A549 (cell line): ENCODE measurements around the gene RACGAP1. TPM values are rescaled to one million over a fixed set of nuclear protein-coding genes. Genes with fewer than 3 reads are reported as not detected.

Source experiments
- ATAC-seq, 2 experiments: fragments of 200-7000 bp in 1 of 2; fragments of >200 bp in 1 of 2; cut with Nextera tagmentation in 1 of 2; cut with Tn5 transposase in 1 of 2; 3 replicates each; pipeline versions ENCODE4 v1.8.0 to v1.9.1; 2018 to 2020; ENCODE audit warnings: mild to moderate bottlenecking in 1 of 2, moderate library complexity in 1 of 2
- CTCF ChIA-PET: fragments of 300-600 bp; sonication (Branson Sonifier 250); formaldehyde crosslinking; extraction: SDS; loops from one replicate; lab custom pipeline; 2021; ENCODE audit warnings: antibody characterized with exemption, inconsistent platforms; lab: Yijun Ruan, JAX
- POLR2A ChIA-PET: fragments of 350-600 bp; formaldehyde crosslinking; extraction: SDS; loops from one replicate; lab custom pipeline; 2021; ENCODE audit warnings: antibody characterized with exemption, inconsistent platforms; lab: Yijun Ruan, JAX
- DNase-seq, 2 experiments: peaks; one replicate each; pipeline versions ENCODE4 v3.0.0 to v3.0.0-alpha.2; 2011 to 2016; ENCODE audit warnings: low read depth in 1 of 2, low spot score in 1 of 2
- FAIRE-seq: peaks from 2 replicates; lab custom pipeline; 2011; peaks lifted over from hg19 to GRCh38; lab: Jason Lieb, UNC
- H3K27ac ChIP-seq, 2 experiments: fragments of >200 bp; sonication (Bioruptor Twin); formaldehyde crosslinking; 3 replicates each; pipeline ENCODE4 v1.5.1; 2016 to 2017
- H3K4me1 ChIP-seq: fragments of >200 bp; sonication (Bioruptor Twin); formaldehyde crosslinking; 3 replicates; pipeline ENCODE4 v1.6.1; 2016
- H3K4me2 ChIP-seq: fragments of >200 bp; sonication (Bioruptor Twin); formaldehyde crosslinking; 3 replicates; pipeline ENCODE4 v1.6.1; 2016
- H3K4me3 ChIP-seq: fragments of >200 bp; sonication (Bioruptor Twin); formaldehyde crosslinking; 3 replicates; pipeline ENCODE4 v1.5.1; 2016
- H3K9me3 ChIP-seq: fragments of >200 bp; sonication (Bioruptor Twin); formaldehyde crosslinking; 3 replicates; pipeline ENCODE4 v1.6.1; 2016
- BHLHE40 ChIP-seq: IDR thresholded peaks from 2 replicates; pipeline ENCODE4 v1.6.1; 2012; ENCODE audit warnings: low read depth, low read length, inconsistent platforms
- CBX8 ChIP-seq: fragments of 200-600 bp; sonication (generic); IDR thresholded peaks from 2 replicates; pipeline ENCODE4 v1.6.1; 2016
- CHD2 ChIP-seq: fragments of 150-350 bp; IDR thresholded peaks from 2 replicates; pipeline ENCODE4 v1.6.1; 2014; ENCODE audit warnings: low read length; ENCODE audit not compliant: partially characterized antibody
- CHD4 ChIP-seq: fragments of 200-600 bp; sonication (generic); IDR thresholded peaks from 2 replicates; pipeline ENCODE4 v1.6.1; 2016; ENCODE audit warnings: antibody characterized with exemption, mild to moderate bottlenecking, borderline replicate concordance
- EHF ChIP-seq: fragments of 250-450 bp; sonication (Bioruptor Pico); IDR thresholded peaks from 2 replicates; pipeline ENCODE4 v1.5.0; 2020; ENCODE audit warnings: mild to moderate bottlenecking
- FOSL2 ChIP-seq, 2 experiments: fragments of 450-650 bp in 1 of 2; fragments of >200 bp in 1 of 2; sonication (Bioruptor Twin) in 1 of 2; formaldehyde crosslinking; IDR thresholded peaks; 2 replicates each; pipeline versions ENCODE4 v1.5.0 to v1.6.1; 2016 to 2020; ENCODE audit warnings: mild to moderate bottlenecking in 1 of 2, moderate library complexity in 1 of 2
- FOXS1 ChIP-seq: fragments of 250-450 bp; sonication (Bioruptor Pico); IDR thresholded peaks from 2 replicates; pipeline ENCODE4 v1.5.0; 2020; ENCODE audit warnings: mild to moderate bottlenecking, moderate library complexity
- GATA3 ChIP-seq: IDR thresholded peaks from 2 replicates; pipeline ENCODE4 v1.6.1; 2012; ENCODE audit warnings: borderline replicate concordance
- HDAC2 ChIP-seq: fragments of 200-600 bp; sonication (generic); IDR thresholded peaks from 2 replicates; pipeline ENCODE4 v1.6.1; 2016
- HEYL ChIP-seq: fragments of 250-450 bp; sonication (Bioruptor Pico); IDR thresholded peaks from 2 replicates; pipeline ENCODE4 v1.8.0; 2021; ENCODE audit warnings: mild to moderate bottlenecking, moderate library complexity
- HOXA7 ChIP-seq: fragments of 250-450 bp; sonication (Bioruptor Pico); IDR thresholded peaks from 2 replicates; pipeline ENCODE4 v1.5.0; 2020; ENCODE audit warnings: mild to moderate bottlenecking, moderate library complexity
- HOXB13 ChIP-seq: fragments of 250-450 bp; sonication (Bioruptor Pico); IDR thresholded peaks from 2 replicates; pipeline ENCODE4 v1.5.0; 2020; ENCODE audit warnings: low read depth, mild to moderate bottlenecking, moderate library complexity
- HOXB5 ChIP-seq: fragments of 250-450 bp; sonication (Bioruptor Pico); IDR thresholded peaks from 2 replicates; pipeline ENCODE4 v1.5.0; 2020; ENCODE audit warnings: mild to moderate bottlenecking, moderate library complexity
- MAFK ChIP-seq: fragments of 450-650 bp; IDR thresholded peaks from 2 replicates; pipeline ENCODE4 v1.6.1; 2014; ENCODE audit not compliant: partially characterized antibody
- NR3C1 ChIP-seq: fragments of >200 bp; sonication (Bioruptor Twin); formaldehyde crosslinking; IDR thresholded peaks from 3 replicates; pipeline ENCODE4 v1.6.1; 2017
- PHF8 ChIP-seq: fragments of 200-600 bp; sonication (generic); IDR thresholded peaks from 2 replicates; pipeline ENCODE4 v1.6.1; 2016; ENCODE audit warnings: low read depth, mild to moderate bottlenecking, antibody characterized with exemption, moderate library complexity, borderline replicate concordance
- RAD21 ChIP-seq, 2 experiments: fragments of >200 bp in 1 of 2; sonication (Bioruptor Twin) in 1 of 2; formaldehyde crosslinking in 1 of 2; IDR thresholded peaks in 1 of 2; conservative IDR thresholded peaks in 1 of 2; 2 replicates in 1 of 2; 3 replicates in 1 of 2; pipeline ENCODE4 v1.6.1; 2012 to 2018; ENCODE audit warnings: inconsistent platforms in 1 of 2
- RCOR1 ChIP-seq: fragments of 150-350 bp; IDR thresholded peaks from 2 replicates; pipeline ENCODE4 v1.6.1; 2014; ENCODE audit warnings: antibody characterized with exemption, low read length, low read depth
- RFX5 ChIP-seq: fragments of 450-650 bp; IDR thresholded peaks from 2 replicates; pipeline ENCODE4 v1.7.1; 2014; ENCODE audit warnings: antibody characterized with exemption, mild to moderate bottlenecking, moderate library complexity
- RNF2 ChIP-seq: fragments of 200-600 bp; sonication (generic); IDR thresholded peaks from 2 replicates; pipeline ENCODE4 v1.6.1; 2016; ENCODE audit warnings: low read depth, mild to moderate bottlenecking, antibody characterized with exemption, moderate library complexity, borderline replicate concordance
- SREBF2 ChIP-seq: fragments of 450-650 bp; IDR thresholded peaks from 2 replicates; pipeline ENCODE4 v1.6.1; 2014; ENCODE audit warnings: mild to moderate bottlenecking, moderate library complexity
- ZNF302 ChIP-seq: fragments of 250-450 bp; sonication (Bioruptor Pico); IDR thresholded peaks from 2 replicates; pipeline ENCODE4 v1.9.0; 2021; ENCODE audit warnings: inconsistent platforms, mild to moderate bottlenecking, moderate library complexity
- WGBS: methylation state at CpG from one replicate; pipeline ENCODE4 v1.1.6; 2017; ENCODE audit errors: missing lambda C conversion rate; 5-methylcytosine and 5-hydroxymethylcytosine counted together
- polyA plus RNA-seq, 4 experiments: library from polyadenylated mRNA; depleted of rRNA in 3 of 4; stranded (reverse); fragments of >200 nt; fragmentation: RNase III in 1 of 4; extraction: RNeasy Plus Mini Kit Qiagen cat#74134 plus additional on column Dnase treatment in 1 of 4; gene quantifications; 2 replicates in 3 of 4; 3 replicates in 1 of 4; pipeline ENCODE4 v1.2.3, GENCODE V29; 2011 to 2017
- TF ChIP-seq, protein P1 (sequence below): fragments of >200 bp; sonication (Bioruptor Twin); formaldehyde crosslinking; IDR thresholded peaks from 2 replicates; pipeline ENCODE4 v1.6.1; 2016
- TF ChIP-seq, protein P2 (sequence below): fragments of 150-350 bp; IDR thresholded peaks from 2 replicates; pipeline ENCODE4 v1.6.1; 2014; ENCODE audit warnings: low read depth, mild to moderate bottlenecking, low read length
- TF ChIP-seq, protein P3 (sequence below): fragments of 250-450 bp; sonication (Bioruptor Pico); IDR thresholded peaks from 2 replicates; pipeline ENCODE4 v1.5.0; 2021; ENCODE audit warnings: mild to moderate bottlenecking, moderate library complexity, borderline replicate concordance
- TF ChIP-seq, protein P4 (sequence below): fragments of >200 bp; sonication (Bioruptor Twin); formaldehyde crosslinking; IDR thresholded peaks from 3 replicates; pipeline ENCODE4 v1.6.1; 2016

The RACGAP1 gene
- polyA plus RNA-seq, 2 of the 4 experiments (the other 2 are of a cell fraction): 103 to 107 TPM

DNA sequence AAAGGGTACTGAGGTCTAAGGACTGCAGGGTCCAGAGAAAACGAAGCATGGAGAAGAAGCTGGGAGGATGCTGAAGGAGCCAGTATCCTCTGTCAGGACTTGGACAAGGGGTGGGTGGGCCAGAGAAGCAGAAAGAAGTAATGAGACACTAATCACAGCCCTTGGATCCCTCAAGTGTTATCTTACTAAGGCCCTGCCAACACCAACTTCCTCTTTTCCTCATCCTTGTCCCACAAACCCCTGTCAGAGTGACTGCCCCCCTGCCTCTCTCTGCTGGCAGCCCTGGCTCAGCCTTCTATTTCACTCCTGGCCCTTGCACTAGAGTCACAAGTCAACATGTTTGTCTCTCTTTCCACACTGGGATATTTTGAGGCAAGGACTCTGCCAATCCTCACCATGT, 28.3 kb upstream of the RACGAP1 start:
- Histone ChIP-seq H3K9me3 (no peaks in the 10 kb centered on the region), H3K4me1 (peaks cover 18% of the 10 kb centered on the region), H3K4me3 (no peak overlapping the region), H3K4me2 (no peak overlapping the region), H3K27ac (no peak overlapping the region)
- no peak for DNase-seq
- FAIRE-seq: no peak
- WGBS: 63% methylated on average over 1 of the region's 1 CpG
- CTCF ChIA-PET: interaction anchor here (1.0 to 8.0 kb wide), 4 partner anchors 12 to 88 kb away, joined by 3 to 173 read pairs (median 67); partner anchors contain the start of gene AQP5
- no peak for ATAC-seq
- POLR2A ChIA-PET: no interaction called here
- TF ChIP-seq PHF8 (no peak), GATA3 (no peak), CBX8 (no peak)
- TF ChIP-seq, protein P1, sequence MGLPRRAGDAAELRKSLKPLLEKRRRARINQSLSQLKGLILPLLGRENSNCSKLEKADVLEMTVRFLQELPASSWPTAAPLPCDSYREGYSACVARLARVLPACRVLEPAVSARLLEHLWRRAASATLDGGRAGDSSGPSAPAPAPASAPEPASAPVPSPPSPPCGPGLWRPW: no peak

DNA sequence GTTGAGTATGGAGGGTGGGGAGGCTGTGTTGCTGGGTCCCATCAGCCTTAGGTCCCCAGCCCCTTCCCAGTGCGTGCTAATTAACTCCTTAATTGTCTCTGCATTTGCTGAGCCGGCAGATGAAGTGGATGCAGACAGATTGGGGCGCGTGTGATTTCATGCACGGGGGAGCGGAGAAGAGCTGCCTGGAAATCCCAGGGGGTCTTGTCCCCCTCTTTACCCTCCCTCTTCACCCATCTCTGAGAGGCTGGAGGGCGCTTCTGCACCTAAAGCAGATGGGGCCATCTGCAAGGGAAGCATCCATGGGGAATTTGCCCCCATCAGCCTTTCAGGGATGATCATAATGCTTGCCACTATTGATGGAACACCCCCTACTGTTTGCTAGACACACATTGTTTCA, 27.7 kb upstream of the RACGAP1 start:
- no peak for FAIRE-seq
- CTCF ChIA-PET: interaction anchor here (0.6 to 8.0 kb wide), 6 partner anchors 13 to 186 kb away, joined by 3 to 173 read pairs (median 23); partner anchors contain the start of gene AQP5
- WGBS: 80% methylated on average over 7 of the region's 7 CpGs
- Histone ChIP-seq H3K27ac (no peak overlapping the region), H3K9me3 (no peaks in the 10 kb centered on the region), H3K4me1 (peaks cover 13% of the 10 kb centered on the region), H3K4me2 (no peak overlapping the region), H3K4me3 (no peak overlapping the region)
- ATAC-seq: no peak
- POLR2A ChIA-PET: no interaction called here
- TF ChIP-seq CHD4 (no peak), MAFK (no peak)
- no peak for DNase-seq

DNA sequence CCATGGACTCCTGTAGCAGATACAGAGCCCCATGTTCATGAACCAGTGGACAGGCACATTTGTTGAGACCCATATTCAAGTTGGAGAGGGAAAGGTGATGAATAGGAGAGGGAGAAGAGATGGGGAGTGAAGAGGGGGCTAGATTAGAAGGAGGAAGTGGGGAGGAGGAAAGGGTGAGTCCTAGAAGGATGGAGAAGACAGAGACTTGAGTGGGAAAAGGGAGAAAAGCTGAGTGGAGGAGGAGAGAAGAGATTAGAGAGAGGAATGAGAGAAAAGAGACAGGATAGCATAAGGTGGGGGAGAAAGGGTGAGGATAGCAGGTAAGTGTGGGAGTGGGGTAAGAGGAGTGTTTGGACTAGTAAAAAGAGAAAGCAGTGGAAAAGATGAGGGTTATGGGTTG, 27.2 kb upstream of the RACGAP1 start:
- Histone ChIP-seq H3K4me1 (peaks cover 12% of the 10 kb centered on the region), H3K27ac (no peak overlapping the region), H3K9me3 (no peaks in the 10 kb centered on the region), H3K4me3 (no peak overlapping the region), H3K4me2 (no peak overlapping the region)
- ATAC-seq: no peak
- DNase-seq: no peak
- CTCF ChIA-PET: interaction anchor here (0.6 to 8.0 kb wide), 4 partner anchors 14 to 185 kb away, joined by 3 to 173 read pairs (median 47); partner anchors contain the start of gene AQP5
- no peak for FAIRE-seq
- TF ChIP-seq SREBF2: no peak
- TF ChIP-seq FOXS1 (CRISPR knock-in tag): no peak
- TF ChIP-seq CHD2: no peak
- TF ChIP-seq, protein P2, sequence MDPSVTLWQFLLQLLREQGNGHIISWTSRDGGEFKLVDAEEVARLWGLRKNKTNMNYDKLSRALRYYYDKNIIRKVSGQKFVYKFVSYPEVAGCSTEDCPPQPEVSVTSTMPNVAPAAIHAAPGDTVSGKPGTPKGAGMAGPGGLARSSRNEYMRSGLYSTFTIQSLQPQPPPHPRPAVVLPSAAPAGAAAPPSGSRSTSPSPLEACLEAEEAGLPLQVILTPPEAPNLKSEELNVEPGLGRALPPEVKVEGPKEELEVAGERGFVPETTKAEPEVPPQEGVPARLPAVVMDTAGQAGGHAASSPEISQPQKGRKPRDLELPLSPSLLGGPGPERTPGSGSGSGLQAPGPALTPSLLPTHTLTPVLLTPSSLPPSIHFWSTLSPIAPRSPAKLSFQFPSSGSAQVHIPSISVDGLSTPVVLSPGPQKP: no peak
- no peak for TF ChIP-seq FOSL2 (IDR thresholded peaks at IDR 0.05)
- no peak for TF ChIP-seq FOSL2 (CRISPR knock-in tag; IDR thresholded peaks at IDR 0.05)
- TF ChIP-seq, all 56 proteins: peak for 0
- POLR2A ChIA-PET: no interaction called here

DNA sequence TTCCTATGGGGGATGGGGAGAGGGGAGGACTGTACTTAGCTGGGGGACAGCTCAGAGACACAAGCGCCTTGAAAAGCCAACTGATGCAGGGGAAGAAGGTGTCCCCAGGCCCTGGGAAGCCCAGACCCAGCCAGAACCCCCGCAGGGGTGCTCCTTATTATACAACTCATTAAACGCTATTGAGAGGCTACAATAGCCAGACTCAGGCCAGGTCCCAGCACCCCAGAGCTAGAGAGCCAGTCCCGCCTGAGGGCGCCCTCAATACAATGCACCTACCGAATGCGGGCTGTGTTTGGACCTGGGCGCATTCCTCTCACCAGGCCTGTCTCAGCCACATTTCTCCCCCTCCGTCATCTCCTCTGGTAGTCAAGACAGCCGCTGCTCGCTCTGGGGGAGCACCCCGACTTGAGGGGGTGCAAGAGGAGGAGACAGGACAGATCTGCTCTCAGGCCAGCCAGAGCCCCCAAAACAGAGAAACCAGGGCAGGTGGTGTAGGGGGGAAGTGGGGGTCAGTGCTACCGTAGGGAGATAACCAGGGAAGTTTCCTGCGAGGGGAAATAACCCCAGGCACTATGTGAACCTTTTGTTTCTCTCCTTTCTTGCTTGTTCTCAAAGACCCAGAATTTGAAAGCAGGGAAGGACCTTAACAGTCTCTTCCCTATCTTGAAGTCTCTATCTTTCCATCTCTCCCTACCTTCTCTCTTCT, 26.0 kb upstream of the RACGAP1 start:
- 74% methylated on average over 14 of the region's 14 CpGs for WGBS
- ChIA-PET POLR2A (no interaction called here), CTCF (interaction anchor here (1.1 to 8.0 kb wide), 6 partner anchors 13 to 184 kb away, joined by 4 to 173 read pairs (median 32); partner anchors contain the start of gene AQP5)
- no peak overlapping the region for H3K4me2 ChIP-seq
- no peak for TF ChIP-seq HOXB5 (CRISPR knock-in tag)
- TF ChIP-seq BHLHE40: no peak
- no peak for TF ChIP-seq HOXA7
- no peak for TF ChIP-seq HDAC2
- no peak for TF ChIP-seq RAD21 (conservative IDR thresholded peaks at IDR 0.05 in 1 of 2, IDR thresholded peaks at IDR 0.05 in 1 of 2)
- TF ChIP-seq, protein P3, sequence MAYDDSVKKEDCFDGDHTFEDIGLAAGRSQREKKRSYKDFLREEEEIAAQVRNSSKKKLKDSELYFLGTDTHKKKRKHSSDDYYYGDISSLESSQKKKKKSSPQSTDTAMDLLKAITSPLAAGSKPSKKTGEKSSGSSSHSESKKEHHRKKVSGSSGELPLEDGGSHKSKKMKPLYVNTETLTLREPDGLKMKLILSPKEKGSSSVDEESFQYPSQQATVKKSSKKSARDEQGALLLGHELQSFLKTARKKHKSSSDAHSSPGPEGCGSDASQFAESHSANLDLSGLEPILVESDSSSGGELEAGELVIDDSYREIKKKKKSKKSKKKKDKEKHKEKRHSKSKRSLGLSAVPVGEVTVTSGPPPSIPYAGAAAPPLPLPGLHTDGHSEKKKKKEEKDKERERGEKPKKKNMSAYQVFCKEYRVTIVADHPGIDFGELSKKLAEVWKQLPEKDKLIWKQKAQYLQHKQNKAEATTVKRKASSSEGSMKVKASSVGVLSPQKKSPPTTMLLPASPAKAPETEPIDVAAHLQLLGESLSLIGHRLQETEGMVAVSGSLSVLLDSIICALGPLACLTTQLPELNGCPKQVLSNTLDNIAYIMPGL: no peak
- no peak for TF ChIP-seq RCOR1
- no peak for TF ChIP-seq RNF2
- no peak for TF ChIP-seq EHF (CRISPR knock-in tag)
- no peak for TF ChIP-seq HEYL (CRISPR knock-in tag)
- no peak for TF ChIP-seq NR3C1
- TF ChIP-seq CBX8: no peak
- no peak for TF ChIP-seq HOXB13 (CRISPR knock-in tag)
- TF ChIP-seq, protein P4, sequence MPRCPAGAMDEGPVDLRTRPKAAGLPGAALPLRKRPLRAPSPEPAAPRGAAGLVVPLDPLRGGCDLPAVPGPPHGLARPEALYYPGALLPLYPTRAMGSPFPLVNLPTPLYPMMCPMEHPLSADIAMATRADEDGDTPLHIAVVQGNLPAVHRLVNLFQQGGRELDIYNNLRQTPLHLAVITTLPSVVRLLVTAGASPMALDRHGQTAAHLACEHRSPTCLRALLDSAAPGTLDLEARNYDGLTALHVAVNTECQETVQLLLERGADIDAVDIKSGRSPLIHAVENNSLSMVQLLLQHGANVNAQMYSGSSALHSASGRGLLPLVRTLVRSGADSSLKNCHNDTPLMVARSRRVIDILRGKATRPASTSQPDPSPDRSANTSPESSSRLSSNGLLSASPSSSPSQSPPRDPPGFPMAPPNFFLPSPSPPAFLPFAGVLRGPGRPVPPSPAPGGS: no peak
- TF ChIP-seq RFX5: no peak
- TF ChIP-seq ZNF302 (CRISPR knock-in tag): no peak
- DNase-seq: no peak
- peaks cover 5% of the 10 kb centered on the region; the same call in 2 of the 3 replicates for H3K4me1 ChIP-seq
- no peak overlapping the region for H3K4me3 ChIP-seq
- FAIRE-seq: no peak
- no peak for ATAC-seq
- no peaks in the 10 kb centered on the region for H3K9me3 ChIP-seq
- H3K27ac ChIP-seq: no peak overlapping the region
